SK-N-SH treated with all-trans-retinoic acid at 6 μM for 48 hours (cell line): ENCODE measurements around the gene PURA.

Source experiments
- ATAC-seq: fragments of 200-7000 bp; cut with Tn5 transposase; 3 replicates; pipeline ENCODE4 v1.9.1; 2020; ENCODE audit warnings: mild to moderate bottlenecking, moderate library complexity
- ARNTL ChIP-seq: fragments of 450-650 bp; formaldehyde crosslinking; IDR thresholded peaks from 2 replicates; pipeline ENCODE4 v1.5.0; 2020; ENCODE audit warnings: low read depth, mild to moderate bottlenecking, moderate library complexity, borderline replicate concordance
- BACH2 ChIP-seq: fragments of 250-450 bp; sonication (Bioruptor Pico); IDR thresholded peaks from 2 replicates; pipeline ENCODE4 v1.9.0; 2021; ENCODE audit warnings: mild to moderate bottlenecking, borderline replicate concordance
- CSDC2 ChIP-seq: fragments of 250-450 bp; sonication (Bioruptor Pico); IDR thresholded peaks from 2 replicates; pipeline ENCODE4 v1.5.0; 2020; ENCODE audit warnings: mild to moderate bottlenecking, moderate library complexity
- CSRNP3 ChIP-seq: fragments of 250-450 bp; sonication (Bioruptor Pico); IDR thresholded peaks from 2 replicates; pipeline ENCODE4 v1.5.1; 2021; ENCODE audit warnings: mild to moderate bottlenecking, moderate library complexity
- ESRRG ChIP-seq: fragments of 250-450 bp; sonication (Bioruptor Pico); IDR thresholded peaks from 2 replicates; pipeline ENCODE4 v1.6.1; 2021; ENCODE audit warnings: mild to moderate bottlenecking
- GLIS3 ChIP-seq: fragments of 250-450 bp; sonication (Bioruptor Pico); IDR thresholded peaks from 2 replicates; pipeline ENCODE4 v1.5.0; 2020; ENCODE audit warnings: mild to moderate bottlenecking, moderate library complexity
- ISL1 ChIP-seq: fragments of 250-450 bp; sonication (Bioruptor Pico); IDR thresholded peaks from 2 replicates; pipeline ENCODE4 v2.1.2; 2022; ENCODE audit warnings: mild to moderate bottlenecking, moderate library complexity
- OSR1 ChIP-seq: fragments of 250-450 bp; sonication (Bioruptor Pico); IDR thresholded peaks from 2 replicates; pipeline ENCODE4 v1.8.0; 2022; ENCODE audit warnings: moderate library complexity, mild to moderate bottlenecking, inconsistent platforms
- POU6F1 ChIP-seq: fragments of 250-450 bp; sonication (Bioruptor Pico); IDR thresholded peaks from 2 replicates; pipeline ENCODE4 v1.8.0; 2021; ENCODE audit warnings: low read depth, mild to moderate bottlenecking, moderate library complexity, borderline replicate concordance
- PPARA ChIP-seq: fragments of 250-450 bp; sonication (Bioruptor Pico); IDR thresholded peaks from 2 replicates; pipeline ENCODE4 v1.5.0; 2020; ENCODE audit warnings: mild to moderate bottlenecking, borderline replicate concordance
- RARB ChIP-seq: fragments of 250-450 bp; sonication (Bioruptor Pico); IDR thresholded peaks from 2 replicates; pipeline ENCODE4 v1.8.0; 2021; ENCODE audit warnings: mild to moderate bottlenecking, moderate library complexity
- SNAI2 ChIP-seq: fragments of 250-450 bp; sonication (Bioruptor Pico); IDR thresholded peaks from 2 replicates; pipeline ENCODE4 v1.5.0; 2020; ENCODE audit warnings: mild to moderate bottlenecking, moderate library complexity
- TCF4 ChIP-seq: fragments of 250-450 bp; sonication (Bioruptor Pico); IDR thresholded peaks from 2 replicates; pipeline ENCODE4 v1.8.0; 2021; ENCODE audit warnings: mild to moderate bottlenecking, moderate library complexity, borderline replicate concordance
- TOX ChIP-seq: fragments of 250-450 bp; sonication (Bioruptor Pico); IDR thresholded peaks from 2 replicates; pipeline ENCODE4 v1.8.0; 2021; ENCODE audit warnings: mild to moderate bottlenecking, moderate library complexity, borderline replicate concordance
- ZFP3 ChIP-seq: fragments of 250-450 bp; sonication (Bioruptor Pico); IDR thresholded peaks from 2 replicates; pipeline ENCODE4 v1.5.0; 2020; ENCODE audit warnings: mild to moderate bottlenecking, moderate library complexity
- ZFP30 ChIP-seq: fragments of 450-650 bp; formaldehyde crosslinking; IDR thresholded peaks from 2 replicates; pipeline ENCODE4 v1.5.0; 2022; ENCODE audit warnings: mild to moderate bottlenecking, moderate library complexity
- ZNF565 ChIP-seq: fragments of 450-650 bp; formaldehyde crosslinking; conservative IDR thresholded peaks from 2 replicates; pipeline ENCODE4 v1.5.0; 2020; ENCODE audit warnings: low read depth, mild to moderate bottlenecking, moderate library complexity
- ZNF70 ChIP-seq: fragments of 450-650 bp; formaldehyde crosslinking; IDR thresholded peaks from 2 replicates; pipeline ENCODE4 v1.5.0; 2020; ENCODE audit warnings: mild to moderate bottlenecking, moderate library complexity
- ZNF8 ChIP-seq: fragments of 450-650 bp; formaldehyde crosslinking; IDR thresholded peaks from 2 replicates; pipeline ENCODE4 v1.5.0; 2020; ENCODE audit warnings: mild to moderate bottlenecking, moderate library complexity
- TF ChIP-seq, protein P1 (sequence below): fragments of 250-450 bp; sonication (Bioruptor Pico); IDR thresholded peaks from 2 replicates; pipeline ENCODE4 v1.5.0; 2020; ENCODE audit warnings: mild to moderate bottlenecking, moderate library complexity
- TF ChIP-seq, protein P2 (sequence below): fragments of 250-450 bp; sonication (Bioruptor Pico); IDR thresholded peaks from 2 replicates; pipeline ENCODE4 v1.5.1; 2020; ENCODE audit warnings: low read depth, mild to moderate bottlenecking, moderate library complexity
- TF ChIP-seq, protein P3 (sequence below): fragments of 250-450 bp; sonication (Bioruptor Pico); IDR thresholded peaks from 2 replicates; pipeline ENCODE4 v1.8.0; 2020; ENCODE audit warnings: mild to moderate bottlenecking, moderate library complexity, borderline replicate concordance

PURA gene

GRCh38 chr5:140075371-140075770 lies 38.5 kb upstream of the PURA start:
- ATAC-seq, result peak; percentile 56; the same call in 2 of the 3 replicates

GRCh38 chr5:140076142-140076541 lies 37.8 kb upstream of the PURA start:
- no peak for ATAC-seq
- TF ChIP-seq ZNF70 (CRISPR knock-in tag) (no peak), OSR1 (no peak), RARB (CRISPR knock-in tag) (no peak), ZNF8 (CRISPR knock-in tag) (no peak), CSRNP3 (CRISPR knock-in tag) (no peak), ARNTL (no peak), CSDC2 (CRISPR knock-in tag) (no peak)

More at GRCh38 chr5:140075371-140075770, 38.5 kb upstream of the PURA start:
- TF ChIP-seq CSRNP3 (CRISPR knock-in tag), result no peak
- no peak for TF ChIP-seq BACH2 (CRISPR knock-in tag)
- TF ChIP-seq, protein P1, sequence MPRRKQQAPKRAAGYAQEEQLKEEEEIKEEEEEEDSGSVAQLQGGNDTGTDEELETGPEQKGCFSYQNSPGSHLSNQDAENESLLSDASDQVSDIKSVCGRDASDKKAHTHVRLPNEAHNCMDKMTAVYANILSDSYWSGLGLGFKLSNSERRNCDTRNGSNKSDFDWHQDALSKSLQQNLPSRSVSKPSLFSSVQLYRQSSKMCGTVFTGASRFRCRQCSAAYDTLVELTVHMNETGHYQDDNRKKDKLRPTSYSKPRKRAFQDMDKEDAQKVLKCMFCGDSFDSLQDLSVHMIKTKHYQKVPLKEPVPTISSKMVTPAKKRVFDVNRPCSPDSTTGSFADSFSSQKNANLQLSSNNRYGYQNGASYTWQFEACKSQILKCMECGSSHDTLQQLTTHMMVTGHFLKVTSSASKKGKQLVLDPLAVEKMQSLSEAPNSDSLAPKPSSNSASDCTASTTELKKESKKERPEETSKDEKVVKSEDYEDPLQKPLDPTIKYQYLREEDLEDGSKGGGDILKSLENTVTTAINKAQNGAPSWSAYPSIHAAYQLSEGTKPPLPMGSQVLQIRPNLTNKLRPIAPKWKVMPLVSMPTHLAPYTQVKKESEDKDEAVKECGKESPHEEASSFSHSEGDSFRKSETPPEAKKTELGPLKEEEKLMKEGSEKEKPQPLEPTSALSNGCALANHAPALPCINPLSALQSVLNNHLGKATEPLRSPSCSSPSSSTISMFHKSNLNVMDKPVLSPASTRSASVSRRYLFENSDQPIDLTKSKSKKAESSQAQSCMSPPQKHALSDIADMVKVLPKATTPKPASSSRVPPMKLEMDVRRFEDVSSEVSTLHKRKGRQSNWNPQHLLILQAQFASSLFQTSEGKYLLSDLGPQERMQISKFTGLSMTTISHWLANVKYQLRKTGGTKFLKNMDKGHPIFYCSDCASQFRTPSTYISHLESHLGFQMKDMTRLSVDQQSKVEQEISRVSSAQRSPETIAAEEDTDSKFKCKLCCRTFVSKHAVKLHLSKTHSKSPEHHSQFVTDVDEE (CRISPR knock-in tag), result no peak
- no peak for TF ChIP-seq OSR1
- no peak for TF ChIP-seq ZNF70 (CRISPR knock-in tag)
- no peak for TF ChIP-seq ZFP3 (CRISPR knock-in tag)
- TF ChIP-seq ESRRG (CRISPR knock-in tag), result no peak
- no peak for TF ChIP-seq ISL1 (CRISPR knock-in tag)
- TF ChIP-seq TCF4 (CRISPR knock-in tag), result no peak
- TF ChIP-seq POU6F1 (CRISPR knock-in tag), result no peak
- TF ChIP-seq TOX (CRISPR knock-in tag), result no peak
- no peak for TF ChIP-seq ZNF565 (CRISPR knock-in tag)
- TF ChIP-seq GLIS3 (CRISPR knock-in tag), result no peak
- TF ChIP-seq RARB (CRISPR knock-in tag), result no peak
- no peak for TF ChIP-seq PPARA (CRISPR knock-in tag)
- TF ChIP-seq ZFP30 (CRISPR knock-in tag), result no peak
- TF ChIP-seq, all 23 proteins: peak for 0

DNA sequence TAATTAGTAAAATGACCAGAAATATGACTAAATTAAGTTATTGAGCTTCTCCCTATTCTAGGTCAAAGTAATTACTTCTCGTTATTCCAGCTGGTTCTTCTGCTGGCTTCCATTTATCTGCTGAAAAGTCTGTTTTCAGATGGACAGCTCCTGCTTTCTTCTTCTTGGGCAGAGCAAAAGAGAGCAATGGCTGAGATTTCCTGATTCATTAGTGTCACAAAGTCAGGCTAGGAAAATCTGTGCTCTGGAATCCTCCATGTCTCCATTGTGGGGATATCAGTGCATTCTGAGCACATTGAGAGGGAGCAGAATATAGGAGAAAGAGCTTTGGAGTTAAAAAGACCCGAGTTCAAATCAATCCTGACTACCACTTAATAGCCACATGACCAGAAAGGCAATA lies 37.1 kb upstream of the PURA start:
- no peak for TF ChIP-seq RARB (CRISPR knock-in tag)
- TF ChIP-seq ZFP3 (CRISPR knock-in tag), result no peak
- no peak for TF ChIP-seq TCF4 (CRISPR knock-in tag)
- ATAC-seq, result no peak

DNA sequence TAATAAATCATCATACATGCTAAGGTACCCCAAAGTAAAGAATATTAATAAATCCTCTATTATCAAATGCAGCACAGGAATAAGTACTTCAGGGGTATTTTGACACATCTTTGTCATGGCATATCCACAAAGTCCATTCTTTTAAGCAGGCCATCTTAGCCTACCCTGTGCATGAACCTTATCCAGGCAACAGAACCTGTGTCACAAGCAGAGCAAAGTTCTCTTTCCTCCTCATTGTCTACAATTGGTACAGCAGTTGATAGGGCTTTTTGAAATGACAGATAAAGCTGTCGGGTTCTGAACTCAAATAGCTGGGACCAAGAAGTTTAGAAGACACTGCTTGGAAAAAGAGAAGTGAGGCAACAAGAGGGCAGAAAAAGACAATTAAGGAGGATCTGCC lies 30.8 kb upstream of the PURA start:
- ATAC-seq, result no peak
- no peak for TF ChIP-seq CSRNP3 (CRISPR knock-in tag)
- TF ChIP-seq OSR1, result no peak
- TF ChIP-seq ZNF565 (CRISPR knock-in tag), result no peak
- TF ChIP-seq, protein P2, sequence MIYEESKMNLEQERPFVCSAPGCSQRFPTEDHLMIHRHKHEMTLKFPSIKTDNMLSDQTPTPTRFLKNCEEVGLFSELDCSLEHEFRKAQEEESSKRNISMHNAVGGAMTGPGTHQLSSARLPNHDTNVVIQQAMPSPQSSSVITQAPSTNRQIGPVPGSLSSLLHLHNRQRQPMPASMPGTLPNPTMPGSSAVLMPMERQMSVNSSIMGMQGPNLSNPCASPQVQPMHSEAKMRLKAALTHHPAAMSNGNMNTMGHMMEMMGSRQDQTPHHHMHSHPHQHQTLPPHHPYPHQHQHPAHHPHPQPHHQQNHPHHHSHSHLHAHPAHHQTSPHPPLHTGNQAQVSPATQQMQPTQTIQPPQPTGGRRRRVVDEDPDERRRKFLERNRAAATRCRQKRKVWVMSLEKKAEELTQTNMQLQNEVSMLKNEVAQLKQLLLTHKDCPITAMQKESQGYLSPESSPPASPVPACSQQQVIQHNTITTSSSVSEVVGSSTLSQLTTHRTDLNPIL (CRISPR knock-in tag), result no peak
- TF ChIP-seq SNAI2, result no peak
- no peak for TF ChIP-seq CSDC2 (CRISPR knock-in tag)
- TF ChIP-seq ZNF8 (CRISPR knock-in tag), result no peak
- TF ChIP-seq TOX (CRISPR knock-in tag), result no peak
- TF ChIP-seq, protein P3, sequence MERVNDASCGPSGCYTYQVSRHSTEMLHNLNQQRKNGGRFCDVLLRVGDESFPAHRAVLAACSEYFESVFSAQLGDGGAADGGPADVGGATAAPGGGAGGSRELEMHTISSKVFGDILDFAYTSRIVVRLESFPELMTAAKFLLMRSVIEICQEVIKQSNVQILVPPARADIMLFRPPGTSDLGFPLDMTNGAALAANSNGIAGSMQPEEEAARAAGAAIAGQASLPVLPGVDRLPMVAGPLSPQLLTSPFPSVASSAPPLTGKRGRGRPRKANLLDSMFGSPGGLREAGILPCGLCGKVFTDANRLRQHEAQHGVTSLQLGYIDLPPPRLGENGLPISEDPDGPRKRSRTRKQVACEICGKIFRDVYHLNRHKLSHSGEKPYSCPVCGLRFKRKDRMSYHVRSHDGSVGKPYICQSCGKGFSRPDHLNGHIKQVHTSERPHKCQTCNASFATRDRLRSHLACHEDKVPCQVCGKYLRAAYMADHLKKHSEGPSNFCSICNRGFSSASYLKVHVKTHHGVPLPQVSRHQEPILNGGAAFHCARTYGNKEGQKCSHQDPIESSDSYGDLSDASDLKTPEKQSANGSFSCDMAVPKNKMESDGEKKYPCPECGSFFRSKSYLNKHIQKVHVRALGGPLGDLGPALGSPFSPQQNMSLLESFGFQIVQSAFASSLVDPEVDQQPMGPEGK, result no peak
- no peak for TF ChIP-seq GLIS3 (CRISPR knock-in tag)
- TF ChIP-seq ZNF70 (CRISPR knock-in tag), result no peak
- no peak for TF ChIP-seq ESRRG (CRISPR knock-in tag)
